Panc1 (cell line): ENCODE measurements around the gene HOXA7. TPM values are rescaled to one million over a fixed set of nuclear protein-coding genes. Genes with fewer than 3 reads are reported as not detected.

Experiments used
- ATAC-seq: fragments of 200-7000 bp; cut with Tn5 transposase; 2 replicates; pipeline ENCODE4 v1.9.1; 2020; ENCODE audit warnings: mild to moderate bottlenecking, moderate library complexity
- BruUV-seq: library from RNA; stranded (reverse); fragments of 400-500 nt; replicated peaks from 2 replicates; lab custom pipeline; 2021; lab: Mats Ljungman, UMichigan
- CTCF ChIA-PET: fragments of 300-600 bp; sonication (Branson Sonifier 250); formaldehyde crosslinking; loops from one replicate; lab custom pipeline; 2022; ENCODE audit warnings: antibody characterized with exemption; lab: Charles Lee
- POLR2A ChIA-PET: fragments of 300-600 bp; sonication (Branson Sonifier 250); formaldehyde crosslinking; loops from one replicate; lab custom pipeline; 2022; ENCODE audit warnings: antibody characterized with exemption; lab: Charles Lee
- DNase-seq: peaks from one replicate; pipeline ENCODE4 v3.0.0-alpha.2; 2010; ENCODE audit warnings: low read depth, low spot score
- H3K27ac ChIP-seq: 2 replicates; pipeline ENCODE4 v1.5.1; 2011; ENCODE audit warnings: mild to moderate bottlenecking, low read length, inconsistent platforms
- H3K27me3 ChIP-seq: fragments of 200-500 bp; sonication (Bioruptor generic); 2 replicates; pipeline ENCODE4 v1.6.0; 2014; ENCODE audit warnings: low read length, inconsistent platforms; ENCODE audit not compliant: control insufficient read depth, insufficient read depth
- H3K36me3 ChIP-seq: fragments of 200-500 bp; sonication (Bioruptor generic); 2 replicates; pipeline ENCODE4 v1.5.1; 2014; ENCODE audit warnings: inconsistent platforms, mild to moderate bottlenecking, low read length, moderate library complexity; ENCODE audit not compliant: control insufficient read depth, insufficient read depth
- H3K4me1 ChIP-seq: 2 replicates; pipeline ENCODE4 v1.5.1; 2011; ENCODE audit warnings: inconsistent platforms, mild to moderate bottlenecking, low read length, moderate library complexity; ENCODE audit not compliant: control insufficient read depth, insufficient read depth
- H3K4me3 ChIP-seq, 2 experiments: 2 replicates each; pipeline ENCODE4 v1.5.1; 2011 to 2012; ENCODE audit warnings: low read depth in 2 of 2, low read length in 2 of 2, mild to moderate bottlenecking in 2 of 2, inconsistent platforms in 1 of 2, moderate library complexity in 1 of 2
- H3K9me3 ChIP-seq: fragments of 200-500 bp; sonication (Bioruptor generic); 2 replicates; pipeline ENCODE4 v1.5.1; 2014; ENCODE audit warnings: low read depth, mild to moderate bottlenecking, inconsistent platforms, low read length, moderate library complexity; ENCODE audit not compliant: control insufficient read depth, insufficient read depth
- POLR2AphosphoS5 ChIP-seq: IDR thresholded peaks from 2 replicates; pipeline ENCODE4 v1.6.1; 2012; ENCODE audit warnings: mild to moderate bottlenecking, low read depth, low read length, moderate library complexity
- SIN3A ChIP-seq: IDR thresholded peaks from 2 replicates; pipeline ENCODE4 v1.6.1; 2012; ENCODE audit warnings: low read depth, mild to moderate bottlenecking, low read length, moderate library complexity, borderline replicate concordance; ENCODE audit not compliant: insufficient read depth
- TCF7L2 ChIP-seq: IDR thresholded peaks from 2 replicates; pipeline ENCODE4 v1.6.1; 2011; ENCODE audit warnings: mild to moderate bottlenecking, low read depth, low read length, inconsistent platforms
- in situ Hi-C: cut with HindIII; loops from 2 replicates; pipeline ENCODE4 v1.10.0; 2016; ENCODE audit warnings: low sequenced_read_pairs, low pct_unique_long_range_greater_than_20kb
- intact Hi-C: fragments of 100-400 bp; cut with micrococcal nuclease; formaldehyde crosslinking; loops from one replicate; pipeline ENCODE4 v1.10.0; 2022; ENCODE audit not compliant: unreplicated experiment
- total RNA-seq: library from RNA; stranded (reverse); gene quantifications from one replicate; pipeline ENCODE4 v1.2.1, GENCODE V29; 2021; ENCODE audit not compliant: unreplicated experiment
- TF ChIP-seq, protein P1 (sequence below), 2 experiments: IDR thresholded peaks; 2 replicates each; pipeline ENCODE4 v1.6.1; 2011 to 2012; ENCODE audit warnings: low read depth in 2 of 2, control low read depth in 1 of 2, low read length in 1 of 2, mild to moderate bottlenecking in 1 of 2, moderate library complexity in 1 of 2; ENCODE audit not compliant: insufficient read depth in 1 of 2

The HOXA7 gene
- total RNA-seq, 1 experiment from 2014 or later: not detected

- Histone ChIP-seq H3K9me3 (no peaks in the 10 kb centered on the region), H3K4me3 (peak overlapping the region; percentile 60 to 92), H3K27ac (peak overlapping the region; percentile 99), H3K4me1 (peaks cover 57% of the 10 kb centered on the region), H3K27me3 (no peaks in the 10 kb centered on the region), H3K36me3 (no peaks in the 10 kb centered on the region)
- intact Hi-C loops: no loop called here
- BruUV-seq: no TSS peak
- ChIA-PET POLR2A (interaction anchor here (1.1 kb wide), 1 partner anchor 261 kb away, joined by 3 read pairs; no protein-coding TSS in a partner anchor), CTCF (no interaction called here)
- no peak for TF ChIP-seq TCF7L2
- TF ChIP-seq, protein P1, sequence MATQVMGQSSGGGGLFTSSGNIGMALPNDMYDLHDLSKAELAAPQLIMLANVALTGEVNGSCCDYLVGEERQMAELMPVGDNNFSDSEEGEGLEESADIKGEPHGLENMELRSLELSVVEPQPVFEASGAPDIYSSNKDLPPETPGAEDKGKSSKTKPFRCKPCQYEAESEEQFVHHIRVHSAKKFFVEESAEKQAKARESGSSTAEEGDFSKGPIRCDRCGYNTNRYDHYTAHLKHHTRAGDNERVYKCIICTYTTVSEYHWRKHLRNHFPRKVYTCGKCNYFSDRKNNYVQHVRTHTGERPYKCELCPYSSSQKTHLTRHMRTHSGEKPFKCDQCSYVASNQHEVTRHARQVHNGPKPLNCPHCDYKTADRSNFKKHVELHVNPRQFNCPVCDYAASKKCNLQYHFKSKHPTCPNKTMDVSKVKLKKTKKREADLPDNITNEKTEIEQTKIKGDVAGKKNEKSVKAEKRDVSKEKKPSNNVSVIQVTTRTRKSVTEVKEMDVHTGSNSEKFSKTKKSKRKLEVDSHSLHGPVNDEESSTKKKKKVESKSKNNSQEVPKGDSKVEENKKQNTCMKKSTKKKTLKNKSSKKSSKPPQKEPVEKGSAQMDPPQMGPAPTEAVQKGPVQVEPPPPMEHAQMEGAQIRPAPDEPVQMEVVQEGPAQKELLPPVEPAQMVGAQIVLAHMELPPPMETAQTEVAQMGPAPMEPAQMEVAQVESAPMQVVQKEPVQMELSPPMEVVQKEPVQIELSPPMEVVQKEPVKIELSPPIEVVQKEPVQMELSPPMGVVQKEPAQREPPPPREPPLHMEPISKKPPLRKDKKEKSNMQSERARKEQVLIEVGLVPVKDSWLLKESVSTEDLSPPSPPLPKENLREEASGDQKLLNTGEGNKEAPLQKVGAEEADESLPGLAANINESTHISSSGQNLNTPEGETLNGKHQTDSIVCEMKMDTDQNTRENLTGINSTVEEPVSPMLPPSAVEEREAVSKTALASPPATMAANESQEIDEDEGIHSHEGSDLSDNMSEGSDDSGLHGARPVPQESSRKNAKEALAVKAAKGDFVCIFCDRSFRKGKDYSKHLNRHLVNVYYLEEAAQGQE (IDR thresholded peaks at IDR 0.05; ENCODE audit: insufficient read depth in 1 of 2, low read depth in 2 of 2, low read length in 1 of 2): 0 out of 4 replicates have a peak, but pooled peaks of 1 of the 2 experiments have one; percentile 24
- DNase-seq: no peak
- in situ Hi-C loops: no loop called here
- ATAC-seq: peak; percentile 13
Measured at GRCh38 chr7:27117887-27118491, 38.5 kb downstream of the HOXA7 start.

- peak overlapping the region; percentile 99 for H3K27ac ChIP-seq
- intact Hi-C loops: no loop called here
Measured at GRCh38 chr7:27116962-27117886, 39.3 kb downstream of the HOXA7 start.

More at GRCh38 chr7:27116962-27117886, 39.3 kb downstream of the HOXA7 start:
- TF ChIP-seq POLR2AphosphoS5 (0 out of 2 replicates have a peak, but pooled peaks have one; percentile 23), TCF7L2 (no peak), SIN3A (no peak)
- TF ChIP-seq, protein P1 (IDR thresholded peaks at IDR 0.05; ENCODE audit: insufficient read depth in 1 of 2, low read depth in 2 of 2, low read length in 1 of 2): no peak
- Histone ChIP-seq H3K4me1 (peaks cover 56% of the 10 kb centered on the region), H3K27me3 (no peaks in the 10 kb centered on the region), H3K4me3 (peak overlapping the region; percentile 60 to 92), H3K36me3 (no peaks in the 10 kb centered on the region), H3K9me3 (no peaks in the 10 kb centered on the region)
- in situ Hi-C loops: no loop called here
- BruUV-seq: no TSS peak
- ATAC-seq (no peak), DNase-seq (no peak)
- CTCF ChIA-PET: interaction anchor here (0.6 kb wide), 2 partner anchors 23 to 62 kb away, joined by 3 to 4 read pairs; no protein-coding TSS in a partner anchor
- POLR2A ChIA-PET: no interaction called here
